Activated CD8-positive, alpha-beta memory T cell treated with anti-CD3 and anti-CD28 coated beads for 36 hours (primary cell): ENCODE results near the gene TMEM50B. TPM values are rescaled to one million over a fixed set of nuclear protein-coding genes. Genes with fewer than 3 reads are reported as not detected.
"Not testable (repeated sequence)": the region's sequence is repeated elsewhere in the genome, so short reads cannot be mapped to it uniquely, and the experiment has no call there.

Experiments
- CTCF ChIA-PET: fragments of 350-600 bp; sonication (Branson Sonifier 250); formaldehyde crosslinking; loops from one replicate; lab custom pipeline; 2021; ENCODE audit warnings: antibody characterized with exemption; lab: Charles Lee
- POLR2A ChIA-PET: fragments of 350-600 bp; sonication (Branson Sonifier 250); formaldehyde crosslinking; loops from one replicate; lab custom pipeline; 2021; ENCODE audit warnings: antibody characterized with exemption; lab: Charles Lee
- total RNA-seq, 2 experiments: library from RNA; stranded (reverse); gene quantifications; one replicate each; pipeline ENCODE4 v1.2.3, GENCODE V29; 2021

TMEM50B gene
- total RNA-seq, 2 experiments from 2014 or later: 14.9 to 16.7 TPM

GRCh38 chr21:33441489-33442477, 38.0 kb downstream of the TMEM50B start:
- CTCF ChIA-PET: interaction anchor here (0.9 to 1.0 kb wide), 2 partner anchors 81 to 245 kb away, joined by 3 to 4 read pairs; no protein-coding TSS in a partner anchor
- POLR2A ChIA-PET: no interaction called here

- ChIA-PET POLR2A (no interaction called here), CTCF (interaction anchor here (0.9 to 1.5 kb wide), 3 partner anchors 8 to 240 kb away, joined by 3 to 5 read pairs (median 3); partner anchors contain the start of gene IFNGR2)
These were observed 42.6 kb downstream of the TMEM50B start for GRCh38 chr21:33437140-33437539.

- CTCF ChIA-PET: interaction anchor here (0.6 to 2.8 kb wide), 8 partner anchors 11 to 74 kb away, joined by 3 to 10 read pairs (median 4); no protein-coding TSS in a partner anchor
- POLR2A ChIA-PET: interaction anchor here (0.6 to 1.0 kb wide), 2 partner anchors 28 to 50 kb away, joined by 3 read pairs; no protein-coding TSS in a partner anchor
These were observed 44.9 kb downstream of the TMEM50B start for GRCh38 chr21:33434770-33435360.

GRCh38 chr21:33433425-33434114, 46.2 kb downstream of the TMEM50B start:
- POLR2A ChIA-PET: no interaction called here
- CTCF ChIA-PET: interaction anchor here (1.8 to 2.8 kb wide), 3 partner anchors 12 to 72 kb away, joined by 6 to 10 read pairs (median 8); no protein-coding TSS in a partner anchor

- ChIA-PET CTCF (no interaction called here), POLR2A (no interaction called here)
These were observed 46.8 kb downstream of the TMEM50B start for GRCh38 chr21:33433001-33433400.

GRCh38 chr21:33432496-33432895, 47.3 kb downstream of the TMEM50B start:
- ChIA-PET CTCF (no interaction called here), POLR2A (no interaction called here)

- POLR2A ChIA-PET: no interaction called here
- CTCF ChIA-PET: no interaction called here
These were observed 48.9 kb downstream of the TMEM50B start for GRCh38 chr21:33430858-33431257.

- ChIA-PET POLR2A (no interaction called here), CTCF (no interaction called here)
These were observed 51.1 kb downstream of the TMEM50B start for GRCh38 chr21:33428669-33429068.

- ChIA-PET CTCF (interaction anchor here (0.7 kb wide), 1 partner anchor 81 kb away, joined by 3 read pairs; no protein-coding TSS in a partner anchor), POLR2A (no interaction called here)
These were observed 52.7 kb downstream of the TMEM50B start for GRCh38 chr21:33427051-33427450.

GRCh38 chr21:33425825-33426224, 53.9 kb downstream of the TMEM50B start:
- ChIA-PET CTCF (no interaction called here), POLR2A (no interaction called here)

GRCh38 chr21:33424214-33424613, 55.6 kb downstream of the TMEM50B start:
- CTCF ChIA-PET: no interaction called here
- POLR2A ChIA-PET: no interaction called here

- POLR2A ChIA-PET: interaction anchor here (0.7 kb wide), 1 partner anchor 726 kb away, joined by 5 read pairs; no protein-coding TSS in a partner anchor
- CTCF ChIA-PET: interaction anchor here (0.6 kb wide), 1 partner anchor 25 kb away, joined by 3 read pairs; no protein-coding TSS in a partner anchor
These were observed 57.9 kb downstream of the TMEM50B start for GRCh38 chr21:33421713-33422393.

GRCh38 chr21:33419538-33420123, 60.1 kb downstream of the TMEM50B start:
- ChIA-PET POLR2A (no interaction called here), CTCF (no interaction called here)

- POLR2A ChIA-PET: no interaction called here
- CTCF ChIA-PET: no interaction called here
These were observed 61.1 kb downstream of the TMEM50B start for GRCh38 chr21:33418691-33419090.

GRCh38 chr21:33414926-33415325, 64.8 kb downstream of the TMEM50B start:
- CTCF ChIA-PET: interaction anchor here (1.0 kb wide), 1 partner anchor 9 kb away, joined by 3 read pairs; no protein-coding TSS in a partner anchor
- POLR2A ChIA-PET: no interaction called here

- ChIA-PET POLR2A (no interaction called here), CTCF (interaction anchor here (1.0 to 1.2 kb wide), 2 partner anchors 8 to 18 kb away, joined by 3 to 4 read pairs; no protein-coding TSS in a partner anchor)
These were observed 65.7 kb downstream of the TMEM50B start for GRCh38 chr21:33414068-33414467.

GRCh38 chr21:33412832-33413519, 66.8 kb downstream of the TMEM50B start:
- ChIA-PET CTCF (interaction anchor here (1.2 kb wide), 1 partner anchor 17 kb away, joined by 4 read pairs; no protein-coding TSS in a partner anchor), POLR2A (no interaction called here)

GRCh38 chr21:33412439-33412831, 67.3 kb downstream of the TMEM50B start:
- CTCF ChIA-PET, POLR2A ChIA-PET: not testable (repeated sequence)
